K562 (cell line): ENCODE measurements around the gene SPTBN4. TPM values are rescaled to one million over a fixed set of nuclear protein-coding genes. Genes with fewer than 3 reads are reported as not detected.

ENCODE experiments used
- CTCFL ChIP-seq: IDR thresholded peaks from 2 replicates; pipeline ENCODE4 v1.6.1; 2011; ENCODE audit warnings: borderline replicate concordance, low read depth, mild to moderate bottlenecking, moderate library complexity, low read length; ENCODE audit not compliant: insufficient read depth, poor library complexity, severe bottlenecking
- DMBX1 ChIP-seq: fragments of 250-450 bp; sonication (Bioruptor Pico); IDR thresholded peaks from 2 replicates; pipeline ENCODE4 v1.8.0; 2022; ENCODE audit warnings: inconsistent platforms, mild to moderate bottlenecking, moderate library complexity, borderline replicate concordance
- ELF2 ChIP-seq: fragments of 250-450 bp; sonication (Bioruptor Pico); IDR thresholded peaks from 2 replicates; pipeline ENCODE4 v1.5.0; 2021; ENCODE audit warnings: mild to moderate bottlenecking
- ESRRA ChIP-seq: fragments of 450-650 bp; IDR thresholded peaks from 2 replicates; pipeline ENCODE4 v1.6.1; 2014; ENCODE audit warnings: low read depth, mild to moderate bottlenecking, moderate library complexity, borderline replicate concordance
- GATAD2B ChIP-seq: fragments of 450-650 bp; IDR thresholded peaks from 2 replicates; pipeline ENCODE4 v1.6.1; 2017; ENCODE audit warnings: mild to moderate bottlenecking, borderline replicate concordance
- HBP1 ChIP-seq: fragments of 450-650 bp; formaldehyde crosslinking; IDR thresholded peaks from 2 replicates; pipeline ENCODE4 v1.4.0; 2022; ENCODE audit warnings: missing genetic modification characterization
- MYBL2 ChIP-seq, 2 experiments: fragments of 450-650 bp in 1 of 2; sonication (generic) in 1 of 2; formaldehyde crosslinking in 1 of 2; IDR thresholded peaks; 2 replicates each; pipeline versions ENCODE4 v1.6.1 to v1.8.1; 2017 to 2022; ENCODE audit warnings: borderline replicate concordance in 1 of 2, inconsistent platforms in 1 of 2, low read depth in 1 of 2, mild to moderate bottlenecking in 1 of 2, missing genetic modification reagents in 1 of 2, moderate library complexity in 1 of 2
- NFATC3 ChIP-seq: fragments of 450-650 bp; IDR thresholded peaks from 2 replicates; pipeline ENCODE4 v1.6.1; 2017; ENCODE audit warnings: mild to moderate bottlenecking
- NFE2L1 ChIP-seq: fragments of 450-650 bp; IDR thresholded peaks from 2 replicates; pipeline ENCODE4 v1.6.1; 2016; ENCODE audit warnings: missing genetic modification characterization, low read depth, mild to moderate bottlenecking, missing compliant biosample characterization, moderate library complexity, borderline replicate concordance
- PCBP2 ChIP-seq: fragments of 200-400 bp; formaldehyde crosslinking; IDR thresholded peaks from 2 replicates; pipeline ENCODE4 v1.6.1; 2018; ENCODE audit warnings: low read length, low read depth, mild to moderate bottlenecking, moderate library complexity; ENCODE audit not compliant: poor library complexity, severe bottlenecking
- RUNX1 ChIP-seq: sonication (generic); IDR thresholded peaks from 2 replicates; pipeline ENCODE4 v1.6.1; 2016; ENCODE audit warnings: antibody characterized with exemption, low read depth
- SRSF9 ChIP-seq: fragments of 200-400 bp; formaldehyde crosslinking; IDR thresholded peaks from 2 replicates; pipeline ENCODE4 v1.6.1; 2017; ENCODE audit warnings: low read depth, low read length, borderline replicate concordance
- TCF15 ChIP-seq: fragments of 250-450 bp; sonication (Bioruptor Pico); IDR thresholded peaks from 2 replicates; pipeline ENCODE4 v1.8.0; 2022; ENCODE audit warnings: moderate library complexity, mild to moderate bottlenecking, inconsistent platforms
- ZNF561 ChIP-seq: fragments of 450-650 bp; formaldehyde crosslinking; conservative IDR thresholded peaks from 2 replicates; pipeline ENCODE4 v1.4.0; 2020; ENCODE audit warnings: mild to moderate bottlenecking, moderate library complexity
- ZNF586 ChIP-seq: fragments of 450-650 bp; formaldehyde crosslinking; conservative IDR thresholded peaks from 2 replicates; pipeline ENCODE4 v1.4.0; 2020; ENCODE audit warnings: mild to moderate bottlenecking, moderate library complexity
- ZNF655 ChIP-seq: fragments of 250-450 bp; sonication (Bioruptor Pico); IDR thresholded peaks from 2 replicates; pipeline ENCODE4 v1.5.0; 2021
- ZNF785 ChIP-seq: fragments of 250-450 bp; sonication (Bioruptor Pico); IDR thresholded peaks from 2 replicates; pipeline ENCODE4 v1.4.0; 2020; ENCODE audit warnings: mild to moderate bottlenecking
- polyA plus RNA-seq, 8 experiments: library from polyadenylated mRNA; depleted of rRNA in 4 of 8; stranded (reverse) in 5 of 8; unstranded in 3 of 8; fragments of >200 nt; fragmentation: Nextera tagmentation in 2 of 8; fragmentation: Illumina TruSeq in 1 of 8; extraction: Ambion mirVana in 2 of 8; extraction: Trizol in 1 of 8; gene quantifications; 2 replicates each; pipeline versions ENCODE4 v1.2.1 to v1.2.3, GENCODE V29; 2011 to 2014; ENCODE audit warnings: inconsistent platforms in 1 of 8, missing spikeins in 1 of 8
- total RNA-seq, 7 experiments: library from RNA; depleted of rRNA in 6 of 7; stranded (reverse); fragments of >200 nt in 6 of 7; fragmentation: Illumina TruSeq in 2 of 7; extraction: Trizol in 2 of 7; gene quantifications; 2 replicates each; pipeline versions ENCODE4 v1.2.1 to v1.2.3, GENCODE V29; 2011 to 2021; ENCODE audit warnings: low replicate concordance in 1 of 7

SPTBN4 gene
- total and polyA plus RNA-seq, 9 of the 15 experiments (the other 6 are each of a cell fraction or from before 2014, with no cell fraction given) = 0.01 to 1.5 (median 0.86) TPM

- no peak for TF ChIP-seq CTCFL
- no peak for TF ChIP-seq ZNF561 (CRISPR knock-in tag)
- TF ChIP-seq GATAD2B = peak; percentile 94
- TF ChIP-seq NFATC3 = peak; percentile 54; the same call in 1 of the 2 replicates
- TF ChIP-seq PCBP2 = no peak
- no peak for TF ChIP-seq ELF2
- peak; percentile 51; the same call in 1 of the 2 replicates for TF ChIP-seq DMBX1 (CRISPR knock-in tag)
- no peak for TF ChIP-seq ZNF586 (CRISPR knock-in tag)
- TF ChIP-seq NFE2L1 (tag) = peak; percentile 25; the same call in 1 of the 2 replicates
- TF ChIP-seq ZNF655 (CRISPR knock-in tag) = no peak
- TF ChIP-seq TCF15 (CRISPR knock-in tag) = no peak
- 0 out of 2 replicates have a peak, but pooled peaks have one; percentile 5 for TF ChIP-seq ESRRA
- peak; percentile 86; the same call in 1 of the 2 replicates for TF ChIP-seq RUNX1
- TF ChIP-seq ZNF785 (CRISPR knock-in tag) = no peak
- TF ChIP-seq SRSF9 = no peak
- no peak for TF ChIP-seq MYBL2 (IDR thresholded peaks at IDR 0.05; ENCODE audit: low read depth)
- TF ChIP-seq MYBL2 (CRISPR knock-in tag; IDR thresholded peaks at IDR 0.05; ENCODE audit: borderline replicate concordance) = no peak
- TF ChIP-seq HBP1 (CRISPR knock-in tag) = 0 out of 2 replicates have a peak, but pooled peaks have one; percentile 2
Observed at GRCh38 chr19:40464059-40465024, 2.5 kb upstream of the SPTBN4 start (continued).
